ENCODE measurements around the gene MED10.

GRCh38 chr5:6373081-6373846, 5.1 kb downstream of the MED10 start:
- TF ChIP-seq CTCF (conservative IDR thresholded peaks at IDR 0.05) (no peak), EZH2 (IDR thresholded peaks at IDR 0.05; ENCODE audit: low read depth) (no peak)

Data from PC-9 (cell line).